HEK293T (cell line): ENCODE measurements around the gene NDUFAF7.

Experiments used
- CTCF ChIA-PET: fragments of 350-600 bp; formaldehyde crosslinking; extraction: SDS; loops from one replicate; lab custom pipeline; 2021; ENCODE audit warnings: antibody characterized with exemption, inconsistent platforms; lab: Yijun Ruan, JAX
- POLR2A ChIA-PET: fragments of 350-600 bp; formaldehyde crosslinking; extraction: SDS; loops from one replicate; lab custom pipeline; 2020; ENCODE audit warnings: antibody characterized with exemption, inconsistent platforms; lab: Yijun Ruan, JAX
- DNase-seq: peaks from one replicate; pipeline ENCODE4 v3.0.0; 2012; ENCODE audit warnings: mixed read lengths; ENCODE audit errors: extremely low spot score
- ARNT ChIP-seq: fragments of 450-650 bp; IDR thresholded peaks from 2 replicates; pipeline ENCODE4 v1.6.1; 2017; ENCODE audit warnings: mild to moderate bottlenecking
- BHLHE40 ChIP-seq: fragments of 450-650 bp; IDR thresholded peaks from 2 replicates; pipeline ENCODE4 v1.6.1; 2016; ENCODE audit warnings: mild to moderate bottlenecking, moderate library complexity, borderline replicate concordance
- CTBP1 ChIP-seq: fragments of 450-650 bp; IDR thresholded peaks from 2 replicates; pipeline ENCODE4 v1.6.1; 2016; ENCODE audit warnings: borderline replicate concordance
- ELF4 ChIP-seq: fragments of 450-650 bp; IDR thresholded peaks from 2 replicates; pipeline ENCODE4 v1.6.1; 2017; ENCODE audit warnings: antibody characterized with exemption
- FOXA1 ChIP-seq: fragments of 450-650 bp; IDR thresholded peaks from 2 replicates; pipeline ENCODE4 v1.6.1; 2016; ENCODE audit warnings: mild to moderate bottlenecking
- FOXK2 ChIP-seq: fragments of 450-650 bp; IDR thresholded peaks from 2 replicates; pipeline ENCODE4 v1.6.1; 2016; ENCODE audit warnings: mild to moderate bottlenecking
- FOXM1 ChIP-seq: fragments of 450-650 bp; IDR thresholded peaks from 2 replicates; pipeline ENCODE4 v1.6.1; 2017; ENCODE audit warnings: mild to moderate bottlenecking, borderline replicate concordance
- HDGF ChIP-seq: fragments of 450-650 bp; IDR thresholded peaks from 2 replicates; pipeline ENCODE4 v1.6.1; 2017; ENCODE audit warnings: antibody characterized with exemption, borderline replicate concordance
- L3MBTL2 ChIP-seq: fragments of 450-650 bp; conservative IDR thresholded peaks from 2 replicates; pipeline ENCODE4 v1.6.1; 2016; ENCODE audit warnings: mild to moderate bottlenecking
- LEF1 ChIP-seq: fragments of 450-650 bp; IDR thresholded peaks from 2 replicates; pipeline ENCODE4 v1.6.1; 2017; ENCODE audit warnings: mild to moderate bottlenecking, borderline replicate concordance
- NFRKB ChIP-seq: fragments of 450-650 bp; IDR thresholded peaks from 2 replicates; pipeline ENCODE4 v1.6.1; 2016; ENCODE audit warnings: mild to moderate bottlenecking, moderate library complexity
- SP1 ChIP-seq: fragments of 450-650 bp; IDR thresholded peaks from 2 replicates; pipeline ENCODE4 v1.6.1; 2017
- SUZ12 ChIP-seq: fragments of 450-650 bp; IDR thresholded peaks from 2 replicates; pipeline ENCODE4 v1.6.1; 2016; ENCODE audit warnings: mild to moderate bottlenecking
- TARDBP ChIP-seq: fragments of 450-650 bp; IDR thresholded peaks from 2 replicates; pipeline ENCODE4 v1.6.1; 2016
- ZNF384 ChIP-seq: fragments of 450-650 bp; IDR thresholded peaks from 2 replicates; pipeline ENCODE4 v1.6.1; 2016
- TF ChIP-seq, protein P1 (sequence below): fragments of 450-650 bp; IDR thresholded peaks from 2 replicates; pipeline ENCODE4 v1.6.1; 2016

NDUFAF7 gene

DNA sequence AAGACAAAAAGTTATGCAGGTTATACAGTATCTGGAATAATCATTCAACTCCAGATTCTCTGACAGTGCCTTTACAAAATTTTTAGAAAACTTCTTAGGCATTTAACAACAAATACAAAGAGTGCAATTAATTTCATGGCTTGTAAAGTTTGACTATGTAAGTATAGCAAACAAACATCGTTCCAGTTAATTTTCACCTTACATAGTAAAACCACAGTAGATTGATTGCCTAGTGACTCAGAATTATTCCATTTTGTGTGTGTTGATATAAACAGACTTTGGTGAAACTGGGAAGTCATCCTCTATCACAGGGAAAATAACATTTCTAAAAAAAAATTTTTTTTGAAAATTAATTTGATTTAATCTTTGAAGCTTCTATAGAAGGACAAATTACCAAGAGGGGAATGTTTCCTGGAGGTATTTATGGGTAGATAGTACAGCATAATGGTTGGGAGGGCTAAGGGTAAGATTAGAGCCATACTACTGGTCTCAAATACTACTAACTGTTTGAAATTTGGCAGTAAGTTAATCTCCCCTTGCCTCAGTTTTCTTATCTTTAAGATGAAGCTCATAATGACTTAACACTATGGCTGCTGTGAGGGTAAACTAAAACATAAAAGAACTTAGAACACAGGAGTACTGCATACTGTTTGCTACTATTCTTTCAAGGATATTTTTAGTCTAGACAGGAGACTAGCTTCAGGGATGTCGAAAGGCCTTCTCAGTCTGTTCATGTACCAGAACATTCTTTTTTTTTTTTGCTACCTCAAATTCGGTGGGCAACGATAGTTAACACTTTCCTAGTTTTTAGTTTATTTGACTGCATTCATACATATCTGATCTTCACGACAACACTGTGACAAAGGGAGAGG lies 19.6 kb downstream of the NDUFAF7 start:
- POLR2A ChIA-PET, result interaction anchor here (1.0 kb wide), 1 partner anchor 20 kb away, joined by 3 read pairs; the partner anchor contains the start of genes CEBPZ and NDUFAF7

GRCh38 chr2:37262522-37262921 lies 31.1 kb downstream of the NDUFAF7 start:
- no peak for DNase-seq

More for the DNA sequence above, 19.6 kb downstream of the NDUFAF7 start:
- CTCF ChIA-PET, result no interaction called here
- TF ChIP-seq, protein P1, sequence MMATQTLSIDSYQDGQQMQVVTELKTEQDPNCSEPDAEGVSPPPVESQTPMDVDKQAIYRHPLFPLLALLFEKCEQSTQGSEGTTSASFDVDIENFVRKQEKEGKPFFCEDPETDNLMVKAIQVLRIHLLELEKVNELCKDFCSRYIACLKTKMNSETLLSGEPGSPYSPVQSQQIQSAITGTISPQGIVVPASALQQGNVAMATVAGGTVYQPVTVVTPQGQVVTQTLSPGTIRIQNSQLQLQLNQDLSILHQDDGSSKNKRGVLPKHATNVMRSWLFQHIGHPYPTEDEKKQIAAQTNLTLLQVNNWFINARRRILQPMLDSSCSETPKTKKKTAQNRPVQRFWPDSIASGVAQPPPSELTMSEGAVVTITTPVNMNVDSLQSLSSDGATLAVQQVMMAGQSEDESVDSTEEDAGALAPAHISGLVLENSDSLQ, result no peak
- no peak for TF ChIP-seq FOXA1
- TF ChIP-seq CTBP1, result no peak
- no peak for TF ChIP-seq SP1
- TF ChIP-seq ARNT, result no peak
- TF ChIP-seq L3MBTL2, result no peak
- TF ChIP-seq FOXM1, result no peak
- DNase-seq, result no peak

DNA sequence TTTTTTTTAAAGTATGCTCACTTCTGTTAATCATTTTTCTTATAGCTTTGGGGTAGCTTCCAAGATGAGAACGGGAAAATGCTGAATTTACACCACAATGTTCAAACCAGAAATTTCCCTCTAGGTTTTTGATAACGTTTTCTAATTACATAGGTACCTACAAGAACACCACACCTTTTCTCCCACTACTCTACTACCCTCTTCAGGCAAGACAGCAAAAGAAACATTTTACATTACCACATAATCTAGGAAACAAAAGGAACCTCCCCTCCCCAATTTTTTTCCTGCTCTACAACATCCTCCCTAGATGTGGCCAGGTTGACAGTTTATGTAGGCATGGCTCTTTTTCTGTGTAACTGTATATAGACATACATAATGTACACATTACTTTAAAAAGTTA lies 32.4 kb downstream of the NDUFAF7 start:
- POLR2A ChIA-PET, result no interaction called here
- TF ChIP-seq LEF1, result no peak
- no peak for TF ChIP-seq FOXM1
- no peak for TF ChIP-seq NFRKB
- no peak for TF ChIP-seq SP1
- TF ChIP-seq TARDBP, result no peak
- TF ChIP-seq, protein P1, result no peak
- no peak for TF ChIP-seq ZNF384
- no peak for TF ChIP-seq CTBP1
- no peak for TF ChIP-seq SUZ12
- TF ChIP-seq FOXA1, result no peak
- TF ChIP-seq L3MBTL2, result no peak
- TF ChIP-seq ARNT, result no peak
- no peak for TF ChIP-seq HDGF
- TF ChIP-seq FOXK2, result no peak
- TF ChIP-seq ELF4, result no peak
- CTCF ChIA-PET, result no interaction called here
- no peak for DNase-seq

More at GRCh38 chr2:37262522-37262921, 31.1 kb downstream of the NDUFAF7 start:
- ChIA-PET POLR2A (no interaction called here), CTCF (no interaction called here)
- TF ChIP-seq CTBP1, result no peak
- TF ChIP-seq ARNT, result no peak
- no peak for TF ChIP-seq ZNF384
- TF ChIP-seq L3MBTL2, result no peak
- no peak for TF ChIP-seq HDGF
- no peak for TF ChIP-seq SP1
- no peak for TF ChIP-seq FOXA1
- TF ChIP-seq, protein P1, result no peak
- TF ChIP-seq FOXM1, result no peak
- no peak for TF ChIP-seq SUZ12
- TF ChIP-seq FOXK2, result no peak
- no peak for TF ChIP-seq LEF1
- TF ChIP-seq ELF4, result no peak
- no peak for TF ChIP-seq NFRKB
- no peak for TF ChIP-seq TARDBP

GRCh38 chr2:37267685-37268084 lies 36.2 kb downstream of the NDUFAF7 start:
- ChIA-PET POLR2A (no interaction called here), CTCF (no interaction called here)
- DNase-seq, result no peak

DNA sequence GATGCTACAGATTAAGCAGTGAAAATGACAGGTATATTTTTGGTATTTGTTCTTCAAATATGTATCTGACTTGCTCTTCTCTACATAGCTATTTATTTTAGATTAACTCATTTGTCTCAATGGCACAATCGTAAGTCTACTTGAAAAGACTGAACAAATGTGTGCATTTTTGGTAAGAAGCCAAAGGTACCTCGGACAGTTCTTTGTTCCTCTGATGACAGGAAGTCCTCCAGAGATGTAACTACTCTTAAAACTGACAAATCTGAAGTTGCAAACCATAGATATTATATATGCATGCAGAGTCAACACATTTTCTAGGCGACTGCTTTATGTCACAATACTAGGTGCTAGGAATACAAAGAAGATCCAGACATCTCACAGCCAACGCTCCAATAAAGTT lies 36.7 kb downstream of the NDUFAF7 start:
- CTCF ChIA-PET, result no interaction called here
- TF ChIP-seq FOXK2 (no peak), L3MBTL2 (no peak), ELF4 (no peak), HDGF (no peak), ARNT (no peak)
- no peak for DNase-seq
- POLR2A ChIA-PET, result no interaction called here

More at GRCh38 chr2:37267685-37268084, 36.2 kb downstream of the NDUFAF7 start:
- no peak for TF ChIP-seq SP1

- no peak for DNase-seq
- CTCF ChIA-PET, result no interaction called here
Measured at GRCh38 chr2:37271376-37272067, 40.1 kb downstream of the NDUFAF7 start.

More at GRCh38 chr2:37271376-37272067, 40.1 kb downstream of the NDUFAF7 start:
- POLR2A ChIA-PET, result no interaction called here
- no peak for TF ChIP-seq FOXA1
- no peak for TF ChIP-seq L3MBTL2
- no peak for TF ChIP-seq SP1
- no peak for TF ChIP-seq HDGF
- no peak for TF ChIP-seq ELF4
- no peak for TF ChIP-seq FOXM1
- TF ChIP-seq, protein P1, result no peak
- TF ChIP-seq CTBP1, result no peak
- no peak for TF ChIP-seq TARDBP
- TF ChIP-seq NFRKB, result no peak
- no peak for TF ChIP-seq BHLHE40
- no peak for TF ChIP-seq ZNF384
- no peak for TF ChIP-seq SUZ12
- no peak for TF ChIP-seq LEF1
- no peak for TF ChIP-seq ARNT
